Lung (tissue), 12 donors: ENCODE results near the gene TRPM5. TPM values are rescaled to one million over a fixed set of nuclear protein-coding genes. Genes with fewer than 3 reads are reported as not detected.

Experiments
- ATAC-seq: fragments of 200-7000 bp; cut with Tn5 transposase; one replicate; pipeline ENCODE4 v1.9.1; 2020; ENCODE audit warnings: moderate number of reproducible peaks; ENCODE audit not compliant: insufficient read depth, low FRiP score
- DNase-seq, 3 donors: peaks; one replicate each; pipeline ENCODE4 v3.0.0-alpha.2; 2013 to 2017
- H3K27ac ChIP-seq, 2 donors: one replicate each; pipeline ENCODE4 v1.5.1; 2013; ENCODE audit warnings: mild to moderate bottlenecking in 2 of 2, moderate library complexity in 2 of 2, control low read depth in 1 of 2, inconsistent platforms in 1 of 2, low read depth in 1 of 2, low read length in 1 of 2
- H3K27me3 ChIP-seq, 3 donors: one replicate each; pipeline ENCODE4 v1.5.1; 2013; ENCODE audit warnings: low read length in 2 of 3; ENCODE audit not compliant: control insufficient read depth in 3 of 3, insufficient read depth in 3 of 3
- H3K36me3 ChIP-seq, 4 donors: one replicate each; pipeline ENCODE4 v1.5.1; 2013; ENCODE audit warnings: low read length in 4 of 4, mild to moderate bottlenecking in 1 of 4, moderate library complexity in 1 of 4; ENCODE audit not compliant: control insufficient read depth in 4 of 4, insufficient read depth in 4 of 4
- H3K4me1 ChIP-seq, 5 donors: one replicate each; pipeline ENCODE4 v1.5.1; 2013; ENCODE audit warnings: low read length in 5 of 5, mild to moderate bottlenecking in 2 of 5, moderate library complexity in 1 of 5; ENCODE audit not compliant: control insufficient read depth in 5 of 5, insufficient read depth in 5 of 5
- H3K4me3 ChIP-seq: one replicate; pipeline ENCODE4 v1.5.1; 2013; ENCODE audit warnings: mild to moderate bottlenecking, control low read depth, moderate library complexity
- H3K9ac ChIP-seq, 2 donors: one replicate each; pipeline ENCODE4 v1.5.1; 2013; ENCODE audit warnings: low read length in 2 of 2, control low read depth in 1 of 2; ENCODE audit not compliant: insufficient read depth in 1 of 2
- H3K9me3 ChIP-seq, 4 donors: one replicate each; pipeline ENCODE4 v1.5.1; 2013; ENCODE audit warnings: low read length in 3 of 4, mild to moderate bottlenecking in 1 of 4, moderate library complexity in 1 of 4; ENCODE audit not compliant: control insufficient read depth in 4 of 4, insufficient read depth in 3 of 4
- CTCF ChIP-seq: IDR thresholded peaks from 2 replicates; pipeline ENCODE4 v1.5.1; 2012; ENCODE audit warnings: mild to moderate bottlenecking; ENCODE audit errors: control extremely low read depth, extremely low read depth
- WGBS, 2 donors: extraction: QIAGEN DNeasy Blood & Tissue Kit; methylation state at CpG; one replicate each; pipeline ENCODE4 v1.1.7; 2013; 5-methylcytosine and 5-hydroxymethylcytosine counted together
- polyA plus RNA-seq, 2 donors: library from polyadenylated mRNA; stranded (reverse); fragments of 200-250 nt; gene quantifications; one replicate each; pipeline ENCODE4 v1.2.1, GENCODE V29; 2013
- total RNA-seq, 2 donors: library from RNA; depleted of rRNA in 1 of 2; stranded (reverse); fragments of >200 nt in 1 of 2; gene quantifications; one replicate each; pipeline ENCODE4 v1.2.1, GENCODE V29; 2014 to 2021
- donor health status: control.
- donor health status: control.
- donor health status: Bipolar disorder and iron deficiency.
- donor health status: healthy.
- donor health status: DM: yes; HTN: yes; CAD: no.

Gene TRPM5
- total and polyA plus RNA-seq, 4 donors: 0.02 to 0.20 (median 0.11) TPM

DNA sequence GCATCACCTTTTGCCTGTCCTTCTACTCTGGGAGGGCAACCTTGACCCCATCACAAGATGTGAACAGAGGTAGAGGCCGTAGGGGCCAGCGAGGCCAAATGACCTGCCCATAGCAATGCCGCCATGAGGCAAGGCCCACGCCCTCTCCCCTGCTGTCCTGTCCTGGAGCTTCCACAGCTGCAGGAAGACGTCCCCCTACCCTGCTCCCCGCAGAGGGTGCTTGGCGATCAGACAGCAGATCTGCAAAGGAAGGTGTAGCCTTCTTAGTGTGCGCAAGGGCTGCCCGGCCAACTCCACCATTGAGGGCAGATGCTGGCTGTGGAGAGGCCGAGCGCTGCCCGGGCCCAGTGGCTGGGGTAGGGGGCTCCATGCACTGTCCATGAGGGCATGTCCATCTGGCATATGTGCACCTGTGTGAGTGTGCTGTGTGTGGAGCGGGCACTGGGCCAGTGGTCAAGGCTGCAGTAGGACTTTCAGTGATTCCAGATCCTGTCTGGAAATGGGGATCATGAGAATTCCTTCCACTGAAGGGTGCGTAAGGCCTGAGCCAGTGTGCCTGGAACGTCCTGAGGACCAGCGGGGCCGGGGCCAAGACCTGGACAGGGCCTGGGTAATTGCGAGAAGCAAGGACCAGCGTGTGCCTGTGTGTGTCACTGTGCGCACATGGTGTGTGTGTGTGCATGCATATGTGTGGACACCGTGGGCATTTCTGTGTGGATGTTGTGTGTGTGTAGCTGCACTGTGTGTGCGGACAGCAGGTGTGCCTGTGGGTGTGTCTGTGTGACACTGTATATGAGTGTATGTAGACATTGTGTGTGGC, 11.0 kb downstream of the TRPM5 start:
- DNase-seq (no peak), ATAC-seq (no peak)
- Histone ChIP-seq H3K36me3 (no peaks in the 10 kb centered on the region), H3K27ac (no peak overlapping the region), H3K27me3 (no peaks in the 10 kb centered on the region), H3K4me3 (no peak overlapping the region), H3K9me3 (peaks cover 0 to 5% (median 0%) of the 10 kb centered on the region in 4 donors), H3K4me1 (no peaks in the 10 kb centered on the region), H3K9ac (no peak overlapping the region)
- TF ChIP-seq CTCF: no peak
- 92 to 96% methylated on average over 22 of the region's 22 CpGs for WGBS, 2 donors

DNA sequence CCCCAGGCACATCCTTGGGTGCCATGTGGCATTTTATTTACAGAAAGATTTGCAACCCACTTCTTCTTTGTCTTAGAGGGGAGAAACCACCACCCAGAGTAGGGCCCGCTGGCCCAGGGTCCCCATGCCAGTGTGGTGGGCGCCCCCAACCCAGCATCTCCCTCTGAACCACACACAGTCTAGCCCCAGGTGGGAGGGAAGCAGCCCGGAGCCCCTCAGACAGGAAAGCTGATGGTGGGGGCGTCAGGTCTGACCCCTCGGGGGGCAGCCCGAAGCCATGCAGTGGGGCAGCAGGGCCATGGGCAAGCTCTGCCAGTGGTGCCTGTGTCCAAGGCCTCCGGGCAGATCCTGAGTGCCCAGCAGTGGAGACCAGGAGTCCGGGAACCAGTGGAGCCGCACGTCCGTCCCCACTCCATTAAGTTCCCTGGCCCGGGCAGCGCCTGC, 11.7 kb downstream of the TRPM5 start:
- Histone ChIP-seq H3K4me3 (no peak overlapping the region), H3K9ac (no peak overlapping the region), H3K27me3 (no peaks in the 10 kb centered on the region), H3K9me3 (peaks cover 0 to 5% (median 0%) of the 10 kb centered on the region in 4 donors), H3K36me3 (no peaks in the 10 kb centered on the region), H3K4me1 (no peaks in the 10 kb centered on the region), H3K27ac (no peak overlapping the region)
- WGBS, 2 donors: 92 to 96% methylated on average over 13 of the region's 13 CpGs
- DNase-seq (no peak), ATAC-seq (no peak)
- TF ChIP-seq CTCF: no peak

GRCh38 chr11:2432171-2432621, 12.1 kb downstream of the TRPM5 start:
- H3K9ac ChIP-seq: no peak overlapping the region
- H3K27me3 ChIP-seq: no peaks in the 10 kb centered on the region
- WGBS, 2 donors: 80 to 86% methylated on average over 15 of the region's 15 CpGs
- no peak overlapping the region for H3K27ac ChIP-seq
- DNase-seq: no peak
- no peaks in the 10 kb centered on the region for H3K4me1 ChIP-seq
- no peak for ATAC-seq
- H3K9me3 ChIP-seq: peaks cover 0 to 5% (median 0%) of the 10 kb centered on the region in 4 donors
- no peak overlapping the region for H3K4me3 ChIP-seq
- H3K36me3 ChIP-seq: no peaks in the 10 kb centered on the region
- no peak for TF ChIP-seq CTCF
